Gastrocnemius medialis (tissue), 4 donors: ENCODE measurements around the gene PLET1. TPM values are rescaled to one million over a fixed set of nuclear protein-coding genes. Genes with fewer than 3 reads are reported as not detected.

Experiments used
- ATAC-seq, 2 donors: fragments of 150-250 bp; one replicate each; pipeline ENCODE4 v1.9.1; 2016
- DNase-seq, 2 donors: peaks; one replicate each; pipeline ENCODE4 v3.0.0-alpha.2; 2019
- H3K27ac ChIP-seq, 4 donors: fragments of 200-600 bp; sonication (generic); 1 replicate in 1 of 4; 2 replicates in 3 of 4; pipeline ENCODE4 v1.5.1; 2016 to 2018; ENCODE audit warnings: mild to moderate bottlenecking in 2 of 4, moderate library complexity in 1 of 4
- H3K27me3 ChIP-seq, 3 donors: fragments of 200-600 bp; sonication (generic) in 2 of 3; 1 replicate in 1 of 3; 2 replicates in 2 of 3; pipeline versions ENCODE4 v1.5.1 to v1.6.0; 2016 to 2019; ENCODE audit warnings: mild to moderate bottlenecking in 1 of 3, moderate library complexity in 1 of 3
- H3K36me3 ChIP-seq, 2 donors: fragments of 200-600 bp; sonication (generic) in 1 of 2; one replicate each; pipeline ENCODE4 v1.5.1; 2017 to 2018
- H3K4me1 ChIP-seq, 2 donors: fragments of 200-600 bp; sonication (generic) in 1 of 2; one replicate each; pipeline ENCODE4 v1.5.1; 2016 to 2017; ENCODE audit warnings: mild to moderate bottlenecking in 2 of 2
- H3K4me3 ChIP-seq, 4 donors: fragments of 200-600 bp; sonication (generic) in 3 of 4; 1 replicate in 1 of 4; 2 replicates in 3 of 4; pipeline ENCODE4 v1.5.1; 2016 to 2019; ENCODE audit warnings: mild to moderate bottlenecking in 2 of 4
- H3K9me3 ChIP-seq, 3 donors: fragments of 200-600 bp; sonication (generic) in 2 of 3; 1 replicate in 1 of 3; 2 replicates in 2 of 3; pipeline ENCODE4 v1.5.1; 2016 to 2019
- POLR2A ChIP-seq, 2 donors: fragments of 450-650 bp; IDR thresholded peaks; one replicate each; pipeline ENCODE4 v1.6.1; 2017; ENCODE audit warnings: antibody characterized with exemption in 2 of 2, mild to moderate bottlenecking in 2 of 2, moderate library complexity in 2 of 2
- in situ Hi-C, 4 donors: fragments of 200-750 bp; cut with MboI; loops; one replicate each; pipeline versions ENCODE4 v1.15.0 to v1.8.0; 2017; ENCODE audit warnings: low sequenced_read_pairs in 4 of 4
- intact Hi-C: fragments of 100-400 bp; cut with DNase I; formaldehyde crosslinking; loops from one replicate; pipeline ENCODE4 v1.15.1; 2023; ENCODE audit warnings: low total_unique reads
- total RNA-seq, 4 donors: library from RNA; depleted of rRNA; stranded (reverse); fragments of >200 nt; gene quantifications; one replicate each; pipeline versions ENCODE4 v1.1.0 to v1.2.3, GENCODE V29; 2016
- TF ChIP-seq, protein P1 (sequence below), 5 experiments: fragments of 450-650 bp in 3 of 5; fragments of 200-600 bp in 2 of 5; sonication (generic) in 2 of 5; IDR thresholded peaks in 4 of 5; conservative IDR thresholded peaks in 1 of 5; 1 replicate in 4 of 5; 2 replicates in 1 of 5; pipeline ENCODE4 v1.5.1; 2016 to 2019; ENCODE audit warnings: antibody characterized with exemption in 5 of 5, mild to moderate bottlenecking in 3 of 5, moderate library complexity in 3 of 5

The PLET1 gene
- total RNA-seq, 4 donors from 2014 or later: not detected

DNA sequence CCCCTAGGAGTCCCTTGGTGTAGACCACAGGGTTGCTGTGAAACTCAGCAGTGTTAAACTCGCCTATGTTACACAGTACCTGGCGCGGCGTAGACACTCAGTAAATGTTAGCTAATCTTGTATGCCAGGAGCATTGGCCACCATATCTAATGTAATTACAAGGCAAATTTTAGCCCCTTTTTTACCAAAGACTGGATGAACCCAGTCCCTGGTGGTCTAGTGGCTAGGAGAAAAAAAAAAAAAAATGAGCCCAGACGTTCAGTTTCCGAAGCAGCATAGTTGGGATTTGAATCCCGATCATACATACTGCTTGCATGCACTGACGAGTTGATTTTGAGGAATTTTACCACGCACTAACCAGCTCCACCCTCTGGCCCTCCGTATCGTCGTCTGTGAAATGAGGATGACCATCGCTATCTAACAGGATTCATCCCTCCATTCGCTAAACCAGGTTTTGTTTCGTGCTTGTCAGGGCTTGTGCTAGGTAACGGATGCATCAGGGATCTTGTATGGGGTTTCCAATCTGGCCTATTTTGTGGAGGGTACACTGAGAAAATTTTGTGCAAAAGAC, 33.7 kb downstream of the PLET1 start:
- in situ Hi-C loops (no loop called here), intact Hi-C loops (loop anchor here (10.0 kb wide), 2 partner anchors 328 to 1088 kb away; partner anchors contain the start of gene TTC12)
- peaks cover 10 to 11% of the 10 kb centered on the region in 2 donors for H3K4me1 ChIP-seq

DNA sequence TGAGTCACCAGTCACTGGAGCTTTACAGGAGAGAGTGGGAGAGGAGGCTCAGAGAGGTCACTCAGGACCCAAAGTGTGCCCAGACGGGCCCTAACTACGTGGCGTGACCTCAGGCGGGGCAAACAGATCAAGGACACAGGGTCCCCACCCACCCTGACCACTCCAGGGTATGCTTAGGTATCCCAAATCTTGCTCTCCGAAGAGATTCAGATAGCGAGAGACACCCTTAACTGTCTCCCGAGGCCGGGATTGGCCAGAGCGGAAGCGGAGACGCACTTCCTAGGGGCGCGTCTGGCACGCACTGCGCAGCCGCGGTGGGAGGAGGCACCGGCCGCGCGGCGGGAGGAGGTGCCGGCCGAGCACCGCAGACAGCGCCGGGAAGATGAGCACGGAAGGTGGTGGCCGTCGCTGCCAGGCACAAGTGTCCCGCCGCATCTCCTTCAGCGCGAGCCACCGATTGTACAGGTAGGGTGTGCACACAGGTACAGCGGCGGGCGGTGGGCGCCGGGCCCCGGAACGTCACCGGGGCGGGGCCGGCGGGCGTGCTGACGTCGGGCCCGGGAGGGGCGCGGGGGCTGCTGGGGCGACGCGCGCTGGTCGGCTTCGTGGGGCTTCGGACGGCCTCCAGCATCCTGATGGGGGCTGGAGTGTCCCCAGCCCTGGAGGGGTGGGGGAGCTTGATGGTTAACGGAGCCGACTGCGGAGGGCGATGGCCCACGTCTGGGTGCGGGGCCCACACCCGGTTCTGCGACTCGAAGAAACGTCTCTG, 34.4 kb downstream of the PLET1 start, which contains the start of gene PTS:
Gene PTS (plus strand): TSS at position 367 of the 769 bp plus-strand sequence. CDS start 16 bp downstream, at position 383.
- peak; percentile 97 for ATAC-seq
- Histone ChIP-seq H3K27me3 (no peaks in the 10 kb centered on the region), H3K4me3 (peak within 1 kb of the TSS; percentile 81 to 92 (median 88)), H3K9me3 (no peaks in the 10 kb centered on the region), H3K27ac (peak within 1 kb of the TSS; percentile 95 to 99 (median 98)), H3K36me3 (peaks cover 0 to 22% of the 10 kb centered on the region in 2 donors), H3K4me1 (peaks cover 10 to 11% of the 10 kb centered on the region in 2 donors)
- intact Hi-C loops: loop anchor here (10.0 kb wide), 2 partner anchors 329 to 1089 kb away; partner anchors contain the start of gene TTC12
- peak; percentile 83 to 93 for TF ChIP-seq POLR2A (IDR thresholded peaks at IDR 0.05)
- TF ChIP-seq, protein P1, sequence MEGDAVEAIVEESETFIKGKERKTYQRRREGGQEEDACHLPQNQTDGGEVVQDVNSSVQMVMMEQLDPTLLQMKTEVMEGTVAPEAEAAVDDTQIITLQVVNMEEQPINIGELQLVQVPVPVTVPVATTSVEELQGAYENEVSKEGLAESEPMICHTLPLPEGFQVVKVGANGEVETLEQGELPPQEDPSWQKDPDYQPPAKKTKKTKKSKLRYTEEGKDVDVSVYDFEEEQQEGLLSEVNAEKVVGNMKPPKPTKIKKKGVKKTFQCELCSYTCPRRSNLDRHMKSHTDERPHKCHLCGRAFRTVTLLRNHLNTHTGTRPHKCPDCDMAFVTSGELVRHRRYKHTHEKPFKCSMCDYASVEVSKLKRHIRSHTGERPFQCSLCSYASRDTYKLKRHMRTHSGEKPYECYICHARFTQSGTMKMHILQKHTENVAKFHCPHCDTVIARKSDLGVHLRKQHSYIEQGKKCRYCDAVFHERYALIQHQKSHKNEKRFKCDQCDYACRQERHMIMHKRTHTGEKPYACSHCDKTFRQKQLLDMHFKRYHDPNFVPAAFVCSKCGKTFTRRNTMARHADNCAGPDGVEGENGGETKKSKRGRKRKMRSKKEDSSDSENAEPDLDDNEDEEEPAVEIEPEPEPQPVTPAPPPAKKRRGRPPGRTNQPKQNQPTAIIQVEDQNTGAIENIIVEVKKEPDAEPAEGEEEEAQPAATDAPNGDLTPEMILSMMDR (IDR thresholded peaks at IDR 0.05 in 4 of 5, conservative IDR thresholded peaks at IDR 0.05 in 1 of 5): no peak
- in situ Hi-C loops: no loop called here
- peak; percentile 62 to 80 for DNase-seq

More for the DNA sequence above, 33.7 kb downstream of the PLET1 start:
- H3K36me3 ChIP-seq: peaks cover 0 to 22% of the 10 kb centered on the region in 2 donors
- H3K27me3 ChIP-seq: no peaks in the 10 kb centered on the region
- H3K9me3 ChIP-seq: no peaks in the 10 kb centered on the region
- peak overlapping the region; percentile 81 to 92 (median 88) for H3K4me3 ChIP-seq
- no peak for DNase-seq
- peak overlapping the region; percentile 95 to 99 (median 98) for H3K27ac ChIP-seq
- no peak for TF ChIP-seq POLR2A (IDR thresholded peaks at IDR 0.05)
- ATAC-seq: peak; percentile 65 to 67

DNA sequence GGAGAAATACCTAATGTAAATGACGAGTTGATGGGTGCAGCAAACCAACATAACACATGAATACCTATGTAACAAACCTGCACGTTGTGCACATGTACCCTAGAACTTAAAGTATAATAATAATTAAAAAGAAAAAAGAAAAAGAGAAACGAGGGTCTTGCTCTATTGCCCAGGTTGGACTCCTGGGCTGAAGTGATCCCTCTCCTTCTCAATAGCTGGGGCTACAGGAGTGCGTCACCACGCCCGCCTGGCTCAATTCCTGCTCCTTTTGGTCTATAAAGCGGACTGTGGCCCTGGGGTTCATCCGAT, 35.0 kb downstream of the PLET1 start:
- Histone ChIP-seq H3K27me3 (no peaks in the 10 kb centered on the region), H3K4me3 (peak overlapping the region; percentile 81 to 92 (median 88)), H3K4me1 (peaks cover 10 to 11% of the 10 kb centered on the region in 2 donors), H3K36me3 (peaks cover 0 to 22% of the 10 kb centered on the region in 2 donors), H3K9me3 (no peaks in the 10 kb centered on the region), H3K27ac (peak overlapping the region; percentile 95 to 99 (median 98))
- TF ChIP-seq POLR2A (IDR thresholded peaks at IDR 0.05): no peak
- TF ChIP-seq, protein P1 (IDR thresholded peaks at IDR 0.05 in 4 of 5, conservative IDR thresholded peaks at IDR 0.05 in 1 of 5): no peak
- intact Hi-C loops: loop anchor here (10.0 kb wide), 2 partner anchors 329 to 1089 kb away; partner anchors contain the start of gene TTC12
- no peak for ATAC-seq
- peak in 1 of 2 donors; percentile 67 for DNase-seq
- in situ Hi-C loops: no loop called here

DNA sequence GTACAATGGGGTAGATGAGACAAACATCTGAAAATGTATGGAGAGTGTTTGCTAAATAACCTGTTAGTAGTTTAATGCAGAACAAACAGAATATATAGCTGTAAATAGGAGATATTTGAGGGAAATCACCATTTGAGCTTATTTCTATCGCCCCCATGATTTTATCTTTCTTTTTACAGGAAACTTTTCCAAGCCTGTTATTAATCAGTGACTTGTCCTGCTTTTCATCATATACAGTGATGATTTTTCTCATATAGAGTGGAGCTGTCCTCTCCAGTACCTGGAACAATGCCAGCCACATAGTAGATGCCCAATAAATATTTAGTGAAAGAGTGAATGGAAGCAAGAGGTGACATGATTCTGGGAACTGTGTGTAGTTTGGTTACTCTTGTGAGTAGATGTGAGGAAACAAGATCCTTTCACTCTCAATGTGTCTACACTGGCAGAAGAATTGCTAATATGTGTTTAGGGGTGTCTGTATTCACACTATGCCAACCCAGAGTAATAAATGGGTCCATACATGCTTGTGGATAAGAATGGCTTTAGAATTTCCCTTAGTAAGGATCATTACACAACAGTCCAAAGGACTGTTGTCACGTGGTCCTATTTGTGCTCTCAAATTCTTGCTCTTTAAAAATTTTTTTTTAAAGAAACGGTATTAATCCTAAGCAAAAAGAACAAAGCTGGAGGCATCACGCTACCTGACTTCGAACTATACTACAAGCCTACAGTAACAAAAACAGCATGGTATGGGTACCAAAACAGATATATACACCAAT, 36.7 kb downstream of the PLET1 start:
- Histone ChIP-seq H3K36me3 (peaks cover 0 to 5% of the 10 kb centered on the region in 2 donors), H3K4me1 (peaks cover 10 to 11% of the 10 kb centered on the region in 2 donors), H3K27ac (no peak overlapping the region), H3K4me3 (no peak overlapping the region), H3K9me3 (no peaks in the 10 kb centered on the region), H3K27me3 (no peaks in the 10 kb centered on the region)
- ATAC-seq (no peak), DNase-seq (no peak)
- intact Hi-C loops: loop anchor here (10.0 kb wide), 2 partner anchors 331 to 1091 kb away; partner anchors contain the start of gene TTC12
- in situ Hi-C loops: loop anchor here (5.0 to 25.0 kb wide), 2 partner anchors 53 to 1063 kb away; no protein-coding TSS in a partner anchor
- TF ChIP-seq POLR2A (IDR thresholded peaks at IDR 0.05): no peak
- TF ChIP-seq, protein P1 (IDR thresholded peaks at IDR 0.05 in 4 of 5, conservative IDR thresholded peaks at IDR 0.05 in 1 of 5): no peak
